ENCODE results near the gene FAM120B.
A peak's percentile ranks its signal among the peaks of the same experiment; 100 is the strongest.

The FAM120B gene

GRCh38 chr6:170452767-170453545 is 146.4 kb downstream of the FAM120B start:
- H3K36me3 Mint-ChIP-seq (ENCODE audit: low read depth): no peaks in the 10 kb centered on the region
- peaks cover 5% of the 10 kb centered on the region for H3K9me3 Mint-ChIP-seq
- no peaks in the 10 kb centered on the region for H3K27me3 Mint-ChIP-seq
- H3K27ac Mint-ChIP-seq: peak overlapping the region; percentile 9
- DNase-seq (no peak), ATAC-seq (no peak)
- H3K4me1 Mint-ChIP-seq: peaks cover 12% of the 10 kb centered on the region
- no peak overlapping the region for H3K4me3 Mint-ChIP-seq

GRCh38 chr6:170453586-170454511 is 147.3 kb downstream of the FAM120B start:
- no peaks in the 10 kb centered on the region for H3K36me3 Mint-ChIP-seq (ENCODE audit: low read depth)
- ATAC-seq (no peak), DNase-seq (no peak)
- H3K27me3 Mint-ChIP-seq: no peaks in the 10 kb centered on the region
- peaks cover 5% of the 10 kb centered on the region for H3K9me3 Mint-ChIP-seq
- peaks cover 12% of the 10 kb centered on the region for H3K4me1 Mint-ChIP-seq
- H3K27ac Mint-ChIP-seq: peak overlapping the region; percentile 11
- H3K4me3 Mint-ChIP-seq: no peak overlapping the region

GRCh38 chr6:170454512-170455285 is 148.1 kb downstream of the FAM120B start:
- peaks cover 16% of the 10 kb centered on the region for H3K4me1 Mint-ChIP-seq
- H3K27ac Mint-ChIP-seq: no peak overlapping the region
- H3K27me3 Mint-ChIP-seq: peaks cover 2% of the 10 kb centered on the region
- DNase-seq: no peak
- H3K9me3 Mint-ChIP-seq: peaks cover 5% of the 10 kb centered on the region
- no peaks in the 10 kb centered on the region for H3K36me3 Mint-ChIP-seq (ENCODE audit: low read depth)
- no peak for ATAC-seq
- H3K4me3 Mint-ChIP-seq: no peak overlapping the region

- Mint-ChIP-seq H3K27ac (no peak overlapping the region), H3K4me1 (peaks cover 22% of the 10 kb centered on the region), H3K36me3 (ENCODE audit: low read depth) (no peaks in the 10 kb centered on the region), H3K27me3 (peaks cover 2% of the 10 kb centered on the region), H3K9me3 (peaks cover 5% of the 10 kb centered on the region), H3K4me3 (no peak overlapping the region)
- no peak for ATAC-seq
- no peak for DNase-seq
Measured at GRCh38 chr6:170455335-170455979, 148.9 kb downstream of the FAM120B start.

GRCh38 chr6:170456334-170456733 is 149.8 kb downstream of the FAM120B start:
- no peak overlapping the region for H3K27ac Mint-ChIP-seq
- DNase-seq: no peak
- H3K27me3 Mint-ChIP-seq: peaks cover 4% of the 10 kb centered on the region
- no peaks in the 10 kb centered on the region for H3K36me3 Mint-ChIP-seq (ENCODE audit: low read depth)
- no peak for ATAC-seq
- H3K4me3 Mint-ChIP-seq: no peak overlapping the region
- peaks cover 5% of the 10 kb centered on the region for H3K9me3 Mint-ChIP-seq
- peaks cover 25% of the 10 kb centered on the region for H3K4me1 Mint-ChIP-seq

All from activated naive CD8-positive, alpha-beta T cell treated with anti-CD3 and anti-CD28 coated beads, Interleukin-2, amount 50 U/mL, for 24 hours (primary cell).